HS-5 (cell line): Measurements from ENCODE around the gene ST6GAL1.
"Not testable (repeated sequence)": the region's sequence is repeated elsewhere in the genome, so short reads cannot be mapped to it uniquely, and the experiment has no call there.

Experiments
- DNase-seq: peaks from one replicate; pipeline ENCODE4 v3.0.0-alpha.2; 2012; ENCODE audit warnings: low read depth

ST6GAL1 gene, protein sequence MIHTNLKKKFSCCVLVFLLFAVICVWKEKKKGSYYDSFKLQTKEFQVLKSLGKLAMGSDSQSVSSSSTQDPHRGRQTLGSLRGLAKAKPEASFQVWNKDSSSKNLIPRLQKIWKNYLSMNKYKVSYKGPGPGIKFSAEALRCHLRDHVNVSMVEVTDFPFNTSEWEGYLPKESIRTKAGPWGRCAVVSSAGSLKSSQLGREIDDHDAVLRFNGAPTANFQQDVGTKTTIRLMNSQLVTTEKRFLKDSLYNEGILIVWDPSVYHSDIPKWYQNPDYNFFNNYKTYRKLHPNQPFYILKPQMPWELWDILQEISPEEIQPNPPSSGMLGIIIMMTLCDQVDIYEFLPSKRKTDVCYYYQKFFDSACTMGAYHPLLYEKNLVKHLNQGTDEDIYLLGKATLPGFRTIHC

DNA sequence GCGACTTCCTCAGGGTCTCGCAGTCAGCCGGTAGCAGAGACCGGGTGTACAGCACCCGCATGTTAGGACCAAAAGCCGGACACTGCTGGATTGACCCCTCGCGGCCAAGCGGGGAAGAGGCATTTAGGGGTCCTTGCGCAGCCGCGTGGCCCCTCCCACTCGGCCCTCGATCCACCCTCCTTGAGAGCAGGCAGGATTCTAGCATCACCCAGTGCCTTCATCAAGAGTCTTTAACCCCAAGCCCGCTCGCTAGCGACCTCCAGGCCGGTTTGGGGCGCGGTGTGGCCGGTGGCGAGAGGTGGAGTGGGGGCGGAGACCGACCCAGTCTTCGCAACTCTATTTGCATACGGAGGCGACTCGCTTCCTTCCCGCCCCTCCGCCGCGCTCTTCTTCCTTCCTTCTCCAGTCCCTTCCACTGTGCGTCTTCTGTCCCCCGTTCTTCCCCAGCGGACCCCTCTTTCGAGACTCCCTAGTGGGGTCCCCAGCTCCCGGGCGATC, at the start of gene ST6GAL1:
Gene ST6GAL1 (plus strand): TSS at position 384 of the 498 bp plus-strand sequence. CDS start 112,178 bp downstream, outside the sequence.
- DNase-seq = peak; percentile 10

DNA sequence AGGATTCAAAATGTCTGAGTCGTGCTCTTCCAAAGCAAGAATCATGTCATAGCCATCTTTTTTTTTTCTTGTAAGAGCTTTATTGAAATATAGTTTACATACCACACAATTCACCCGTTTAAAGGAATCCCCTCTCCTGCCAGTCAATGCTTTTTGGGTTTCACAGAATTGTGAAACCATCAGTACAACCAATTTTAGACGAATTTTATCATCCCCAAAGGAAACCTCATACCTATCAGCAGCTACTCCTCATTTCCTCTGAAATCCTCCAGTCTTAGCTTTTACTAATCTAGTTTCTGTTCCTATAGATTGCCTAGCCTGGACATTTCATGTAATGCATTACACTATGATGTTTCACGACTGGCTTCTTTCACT, 48.2 kb upstream of the ST6GAL1 start:
- DNase-seq = no peak

DNA sequence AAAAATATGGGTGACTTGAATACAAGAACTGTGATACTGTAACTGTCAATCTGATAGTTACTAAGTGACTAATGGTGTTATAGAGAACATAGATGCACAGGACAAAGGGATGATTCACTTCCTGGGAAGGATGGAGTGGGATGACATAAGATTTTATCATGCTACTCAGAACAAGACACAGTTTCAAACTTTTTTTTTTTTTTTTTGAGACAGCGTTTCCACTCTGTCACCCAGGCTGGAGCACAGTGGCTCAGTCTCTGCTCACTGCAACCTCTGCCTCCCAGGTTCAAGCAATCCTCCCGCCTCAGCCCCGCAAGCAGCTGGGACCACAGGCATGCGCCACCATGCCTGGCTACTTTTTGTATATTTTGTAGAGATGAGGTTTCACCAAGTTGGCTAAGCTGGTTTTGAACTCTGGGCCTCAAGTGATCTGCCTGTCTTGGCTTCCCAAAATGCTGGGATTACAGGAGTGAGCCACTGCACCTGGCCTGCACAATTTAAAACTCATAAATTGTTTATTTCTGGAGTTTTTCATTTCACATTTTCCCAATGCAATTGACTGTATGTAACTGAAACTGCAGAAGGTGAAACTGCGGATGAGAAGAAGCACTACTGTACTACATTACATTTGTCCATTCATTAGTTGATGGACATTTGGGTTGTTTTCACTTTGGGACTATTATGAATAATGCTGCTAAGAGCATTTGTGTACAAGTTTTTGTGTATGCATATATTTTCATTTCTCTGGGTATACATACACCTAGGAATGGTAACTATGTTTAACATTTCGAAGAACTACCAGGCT, 47.2 kb upstream of the ST6GAL1 start:
- DNase-seq = peak; percentile 80

DNA sequence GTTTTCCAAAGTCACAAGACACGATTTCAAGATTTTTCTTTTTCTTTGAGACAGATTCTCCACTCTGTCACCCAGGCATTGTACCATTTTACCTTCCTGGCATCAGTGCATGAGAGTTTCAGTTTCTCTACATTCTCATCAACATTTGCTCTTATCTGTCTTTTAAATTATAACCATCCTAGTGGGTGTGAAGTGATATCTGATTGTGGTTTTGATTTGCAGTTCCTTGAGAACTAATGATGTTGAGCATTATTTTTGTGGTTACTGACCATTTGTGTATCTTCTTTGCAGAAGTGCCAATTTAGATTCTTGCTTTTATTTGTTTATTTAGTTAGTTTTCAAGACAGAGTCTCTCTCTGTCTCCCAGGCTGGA, 46.7 kb upstream of the ST6GAL1 start:
- no peak for DNase-seq

DNA sequence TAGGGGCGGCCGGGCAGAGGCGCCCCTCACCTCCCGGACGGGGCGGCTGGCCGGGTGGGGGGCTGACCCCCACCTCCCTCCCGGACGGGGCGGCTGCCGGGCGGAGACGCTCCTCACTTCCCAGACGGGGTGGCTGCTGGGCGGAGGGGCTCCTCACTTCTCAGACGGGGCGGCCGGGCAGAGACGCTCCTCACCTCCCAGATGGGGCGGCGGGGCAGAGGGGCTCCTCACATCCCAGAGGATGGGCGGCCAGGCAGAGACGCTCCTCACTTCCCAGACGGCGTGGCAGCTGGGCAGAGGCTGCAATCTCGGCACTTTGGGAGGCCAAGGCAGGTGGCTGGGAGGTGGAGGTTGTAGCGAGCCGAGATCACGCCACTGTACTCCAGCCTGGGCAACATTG, 45.5 kb upstream of the ST6GAL1 start:
- not testable (repeated sequence) for DNase-seq

DNA sequence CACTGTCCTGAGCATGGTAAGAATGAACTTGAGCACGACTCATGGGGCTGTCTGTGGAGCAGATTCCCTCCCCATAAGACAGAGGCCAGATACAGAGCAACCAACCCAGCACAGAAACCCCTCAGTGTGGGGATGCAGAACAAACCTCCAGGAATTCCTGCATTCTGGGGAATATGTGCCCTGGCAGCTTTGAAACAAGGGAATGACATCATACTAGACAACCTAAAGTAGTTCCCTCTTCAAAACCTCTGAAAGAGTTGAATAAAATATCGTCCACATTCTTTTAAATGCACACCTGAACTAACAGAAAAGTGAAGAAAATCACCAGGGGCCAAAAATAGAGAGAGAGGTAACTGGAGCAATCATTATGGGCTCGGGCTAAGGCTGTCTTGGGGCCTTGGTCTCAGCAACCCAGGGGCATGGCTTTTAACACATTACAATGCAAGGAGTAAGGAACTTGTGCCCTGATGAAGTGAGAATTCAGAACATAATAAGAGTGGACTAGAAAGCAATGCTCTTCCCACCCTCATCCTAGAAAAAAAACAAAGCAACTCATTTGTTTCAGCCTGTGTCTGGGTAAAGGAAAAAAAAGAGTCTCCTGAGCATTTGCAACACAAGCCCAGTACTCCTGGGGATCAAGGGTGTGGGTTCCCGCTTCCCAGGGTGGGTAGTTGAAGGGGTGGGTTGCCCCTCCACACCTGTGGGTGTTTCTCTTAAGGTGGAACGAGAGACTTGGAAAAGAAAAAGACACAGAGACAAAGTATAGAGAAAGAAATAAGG, 43.9 kb upstream of the ST6GAL1 start:
- DNase-seq = no peak

DNA sequence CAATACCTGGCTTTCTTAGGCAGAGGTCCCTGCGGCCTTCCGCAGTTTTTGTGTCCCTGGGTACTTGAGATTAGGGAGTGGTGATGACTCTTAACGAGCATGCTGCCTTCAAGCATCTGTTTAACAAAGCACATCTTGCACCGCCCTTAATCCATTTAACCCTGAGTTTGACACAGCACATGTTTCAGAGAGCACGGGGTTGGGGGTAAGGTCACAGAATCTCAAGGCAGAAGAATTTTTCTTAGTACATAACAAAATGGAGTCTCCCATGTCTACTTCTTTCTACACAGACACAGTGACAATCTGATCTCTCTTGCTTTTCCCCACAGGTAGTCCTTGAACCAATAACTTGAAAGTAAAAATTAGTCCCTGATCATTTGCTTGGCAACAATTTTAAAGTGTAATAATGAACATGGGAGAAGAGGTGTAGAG, 42.8 kb upstream of the ST6GAL1 start:
- not testable (repeated sequence) for DNase-seq

DNA sequence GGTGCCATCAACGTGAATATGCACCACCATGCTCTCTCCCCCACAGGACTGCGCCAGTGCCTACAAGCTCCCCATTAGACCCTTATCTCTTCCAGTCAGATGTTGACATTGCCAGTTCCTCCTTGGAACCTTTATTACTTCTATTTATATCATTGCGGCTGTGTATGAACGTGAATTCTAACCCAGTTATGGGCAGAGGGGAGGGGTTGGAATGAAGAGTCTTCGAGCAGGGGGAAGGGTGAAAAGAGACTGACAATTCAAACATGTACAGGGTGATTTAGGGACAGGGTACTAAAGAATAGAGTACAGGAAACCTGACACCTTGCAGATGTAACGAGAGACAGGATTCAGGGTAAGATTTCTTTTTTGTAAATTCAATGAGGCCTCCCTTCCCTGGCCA, 41.8 kb upstream of the ST6GAL1 start:
- DNase-seq = no peak

DNA sequence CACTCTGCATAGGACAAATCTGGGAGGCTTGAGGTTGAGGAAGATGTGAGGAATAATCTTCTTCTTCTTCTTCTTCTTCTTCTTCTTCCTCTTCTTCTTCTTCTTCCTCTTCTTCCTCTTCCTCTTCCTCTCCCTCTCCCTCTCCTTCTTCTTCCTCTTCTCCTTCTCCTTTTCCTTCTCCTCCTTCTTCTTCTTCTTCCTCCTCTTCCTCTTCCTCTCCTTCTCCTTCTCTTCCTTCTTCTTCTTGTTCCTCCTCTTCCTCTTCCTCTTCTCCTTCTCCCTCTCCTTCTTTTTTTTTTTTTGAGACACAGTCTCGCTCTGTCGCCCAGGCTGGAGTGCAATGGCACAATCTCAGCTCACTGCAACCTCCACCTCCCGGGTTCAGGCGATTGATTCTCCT, 40.6 kb upstream of the ST6GAL1 start:
- DNase-seq = not testable (repeated sequence)

DNA sequence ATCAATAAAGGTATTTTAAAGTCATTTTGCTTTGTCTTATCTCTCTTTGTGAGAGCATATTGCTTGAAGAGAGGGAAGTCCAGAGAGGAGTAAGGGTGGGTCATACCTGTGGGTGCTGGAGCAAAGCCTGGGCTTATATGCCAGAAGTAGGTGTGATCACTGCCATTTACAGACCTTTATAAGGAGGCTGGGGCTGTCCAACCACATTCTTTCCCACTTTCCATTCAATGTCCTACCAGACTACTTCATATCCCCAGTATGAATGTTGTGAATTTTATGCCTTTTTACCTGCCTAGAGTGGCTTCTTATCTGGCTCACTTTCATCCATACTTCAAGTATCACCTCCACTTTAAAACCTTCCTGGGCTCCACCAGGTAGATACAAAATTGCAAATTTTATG, 39.4 kb upstream of the ST6GAL1 start:
- no peak for DNase-seq

DNA sequence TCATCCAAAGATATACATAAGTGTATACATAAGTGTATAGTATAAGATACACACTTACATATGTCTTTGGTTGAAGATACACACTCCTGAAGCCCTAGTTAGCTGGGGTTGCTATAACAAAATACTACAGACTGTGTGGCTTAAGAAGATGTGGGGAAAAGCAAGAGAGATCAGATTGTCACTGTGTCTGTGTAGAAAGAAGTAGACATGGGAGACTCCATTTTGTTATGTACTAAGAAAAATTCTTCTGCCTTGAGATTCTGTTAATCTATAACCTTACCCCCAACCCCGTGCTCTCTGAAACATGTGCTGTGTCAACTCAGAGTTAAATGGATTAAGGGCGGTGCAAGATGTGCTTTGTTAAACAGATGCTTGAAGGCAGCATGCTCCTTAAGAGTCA, 37.3 kb upstream of the ST6GAL1 start:
- DNase-seq = not testable (repeated sequence)

DNA sequence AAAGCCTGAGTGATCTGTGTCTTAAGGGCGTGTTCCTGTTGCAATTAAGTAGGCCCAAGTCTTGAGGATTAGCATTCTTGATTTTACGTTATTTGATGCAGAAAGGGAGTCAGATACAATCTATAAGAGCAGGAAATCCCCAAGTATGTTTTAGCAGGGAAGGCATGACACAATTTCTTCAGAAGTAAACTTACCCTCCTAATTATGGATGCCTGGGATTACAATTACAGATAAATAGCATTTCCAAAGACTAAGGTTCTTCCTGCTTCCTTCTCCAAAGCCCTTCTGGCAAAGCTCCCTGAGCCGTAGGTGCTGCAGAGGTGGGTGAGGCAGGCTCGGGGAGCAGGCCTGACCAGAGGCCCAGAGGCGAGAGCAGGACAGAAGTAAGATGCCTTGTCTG, 34.9 kb upstream of the ST6GAL1 start:
- no peak for DNase-seq

DNA sequence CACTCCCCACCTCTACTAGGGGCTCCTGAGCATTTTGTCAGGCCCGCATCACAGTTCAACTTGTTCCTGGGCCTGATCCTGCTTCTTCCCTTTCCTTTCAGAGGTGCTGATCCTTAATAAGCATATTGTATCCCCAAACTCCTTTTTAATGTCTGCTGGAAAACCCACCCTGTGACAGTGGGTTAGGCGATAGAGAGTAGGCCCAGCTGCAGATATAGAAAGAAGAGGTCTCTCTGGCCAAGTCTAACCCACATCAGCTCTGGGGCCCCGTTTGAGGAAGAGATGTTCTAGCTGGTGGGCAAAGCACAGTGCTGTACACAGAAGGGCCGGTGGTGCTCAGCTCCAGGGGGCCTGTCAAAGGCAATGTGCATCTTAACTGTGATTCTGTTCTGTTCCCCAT, 34.3 kb upstream of the ST6GAL1 start:
- no peak for DNase-seq

DNA sequence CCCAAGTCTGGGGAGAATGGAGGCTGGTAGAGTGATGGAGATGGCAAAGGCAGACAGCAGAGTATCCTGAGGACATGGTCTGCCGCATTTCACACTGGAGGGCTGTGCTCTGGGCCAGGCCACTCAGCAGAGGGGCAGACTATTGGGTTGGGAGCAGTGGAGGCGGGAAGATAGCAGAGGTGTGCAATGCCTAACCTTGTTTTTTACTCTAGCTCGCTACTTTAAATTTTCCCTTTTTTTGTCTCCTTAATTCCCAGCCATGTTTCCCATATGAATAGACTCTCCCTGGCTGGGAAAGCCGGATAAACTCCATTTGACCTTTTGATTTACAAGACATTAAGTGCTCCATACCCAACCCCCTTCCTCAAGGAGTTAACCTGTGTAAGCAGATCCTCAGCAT, 33.5 kb upstream of the ST6GAL1 start:
- no peak for DNase-seq

DNA sequence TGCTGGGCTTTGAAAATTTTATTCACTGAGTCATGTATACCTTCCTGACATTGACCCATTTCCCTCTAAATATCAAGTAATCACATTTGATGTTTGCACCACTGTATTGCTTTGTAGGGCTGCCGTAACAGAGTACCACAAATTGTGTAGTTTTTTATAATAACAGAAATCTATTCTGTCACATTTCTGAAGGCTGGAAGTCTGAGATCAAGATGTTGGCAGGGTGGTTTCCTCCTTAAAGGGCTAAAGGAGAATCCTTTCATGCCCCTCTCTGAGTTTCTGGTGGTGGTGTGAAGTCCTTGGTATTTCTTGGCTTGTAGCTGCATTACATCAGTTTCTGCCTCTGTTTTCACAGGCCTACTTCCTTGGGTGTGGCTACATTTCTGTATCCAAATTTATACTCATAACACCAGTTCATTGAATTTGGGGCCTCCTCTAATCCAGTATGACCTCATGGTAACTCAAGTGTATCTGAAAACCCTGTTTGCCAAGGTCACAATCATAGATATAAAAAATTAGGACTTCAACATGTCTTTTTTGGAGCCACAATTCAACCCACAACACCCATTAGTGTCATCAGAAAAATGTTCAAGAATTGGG, 29.1 kb upstream of the ST6GAL1 start:
- DNase-seq = no peak

DNA sequence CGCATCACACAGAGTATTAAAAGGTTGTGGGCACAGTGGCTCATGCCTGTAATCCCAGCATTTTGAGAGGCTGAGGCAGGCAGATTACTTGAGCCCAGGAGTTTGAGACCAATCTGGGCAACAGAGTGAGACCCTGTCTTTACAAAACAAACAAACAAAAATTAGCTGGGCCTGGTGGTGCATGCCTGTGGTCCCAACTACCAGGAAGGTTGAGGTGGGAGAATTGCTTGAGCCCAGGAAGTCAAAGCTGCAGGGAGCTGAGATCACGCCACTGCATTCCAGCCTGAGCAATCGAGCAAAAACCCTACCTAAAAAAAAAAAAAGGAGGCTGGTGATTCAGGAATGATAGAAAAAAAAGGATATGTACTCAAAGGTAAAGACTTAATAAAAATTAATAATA, 28.2 kb upstream of the ST6GAL1 start:
- DNase-seq = no peak

DNA sequence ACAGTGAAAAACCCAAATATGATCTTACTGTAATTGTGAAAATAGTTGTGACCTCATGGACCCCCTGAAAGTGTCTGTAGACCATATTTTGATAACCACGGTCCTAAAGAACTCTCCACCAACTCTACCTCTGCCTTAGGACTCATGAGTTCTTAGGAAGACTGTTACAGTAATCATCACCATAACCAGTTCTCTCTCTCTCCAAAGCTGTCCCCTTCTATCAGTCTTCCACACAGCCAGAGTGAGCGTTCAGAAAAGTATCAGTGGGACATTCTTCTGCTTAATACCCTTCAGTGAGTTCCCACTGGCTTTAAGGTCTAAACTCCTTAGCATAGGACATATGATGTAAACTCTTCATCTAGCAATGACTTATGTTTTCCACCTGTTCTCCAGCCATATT, 27.6 kb upstream of the ST6GAL1 start:
- no peak for DNase-seq

DNA sequence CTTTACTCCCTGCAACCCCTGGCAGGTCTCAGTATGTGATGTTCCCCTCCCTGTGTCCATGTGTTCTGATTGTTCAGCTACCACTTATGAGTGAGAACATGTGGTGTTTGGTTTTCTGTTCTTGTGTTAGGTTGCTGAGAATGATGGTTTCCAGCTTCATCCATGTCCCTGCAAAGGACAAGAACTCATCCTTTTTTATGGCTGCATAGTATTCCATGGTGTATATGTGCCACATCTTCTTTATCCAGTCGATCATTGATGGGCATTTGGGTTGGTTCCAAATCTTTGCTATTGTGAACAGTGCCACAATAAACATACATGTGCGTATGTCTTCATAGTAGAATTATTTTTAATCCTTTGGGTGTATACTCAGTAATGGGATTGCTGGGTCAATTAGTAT, 26.6 kb upstream of the ST6GAL1 start:
- not testable (repeated sequence) for DNase-seq

DNA sequence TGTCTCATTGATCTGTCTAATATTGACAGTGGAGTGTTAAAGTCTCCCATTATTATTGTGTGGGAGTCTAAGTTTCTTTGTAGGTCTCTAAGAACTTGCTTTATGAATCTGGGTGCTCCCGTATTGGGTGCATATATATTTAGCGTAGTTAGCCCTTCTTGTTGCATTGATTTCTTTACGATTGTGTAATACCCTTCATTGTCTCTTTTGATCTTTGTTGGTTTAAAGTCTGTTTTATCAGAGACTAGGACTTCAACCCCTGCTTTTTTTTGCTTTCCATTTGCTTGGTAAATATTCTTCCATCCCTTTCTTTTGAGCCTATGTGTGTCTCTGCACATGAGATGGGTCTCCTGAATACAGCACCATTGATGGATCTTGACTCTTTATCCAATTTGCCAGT, 23.3 kb upstream of the ST6GAL1 start:
- DNase-seq = not testable (repeated sequence)

DNA sequence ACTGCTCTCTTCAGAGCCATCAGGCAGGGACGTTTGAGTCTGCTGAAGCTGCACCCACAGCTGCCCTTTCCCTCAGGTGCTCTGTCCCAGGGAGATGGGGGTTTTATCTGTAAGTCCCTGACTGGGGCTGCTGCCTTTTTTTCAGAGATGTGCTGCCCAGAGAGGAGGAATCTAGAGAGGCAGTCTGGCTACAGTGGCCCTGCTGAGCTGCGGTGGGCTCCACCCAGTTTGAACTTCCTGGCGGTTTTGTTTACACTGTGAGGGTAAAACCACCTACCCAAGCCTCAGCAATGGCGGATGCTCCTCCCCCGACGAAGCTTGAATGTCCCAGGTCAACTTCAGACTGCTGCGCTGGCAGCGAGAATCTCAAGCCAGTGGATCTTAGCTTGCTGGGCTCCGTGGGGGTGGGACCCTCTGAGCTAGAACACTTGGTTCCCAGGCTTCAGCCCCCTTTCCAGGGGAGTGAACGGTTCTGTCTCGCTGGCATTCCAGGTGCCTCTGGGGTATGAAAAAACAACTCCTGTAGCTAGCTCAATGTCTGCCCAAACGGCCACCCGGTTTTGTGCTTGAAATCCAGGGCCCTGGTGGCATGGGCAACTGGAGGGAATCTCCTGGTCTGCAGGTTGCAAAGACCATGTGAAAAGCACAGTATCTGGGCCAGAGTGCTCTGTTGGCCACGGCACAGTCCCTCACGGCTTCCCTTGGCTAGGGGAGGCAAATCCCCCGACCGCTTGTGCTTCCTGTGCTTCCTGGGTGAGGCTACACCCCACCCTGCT, 21.1 kb upstream of the ST6GAL1 start:
- no peak for DNase-seq
